Measurements from ENCODE around the gene ALG3.
A peak's percentile ranks its signal among the peaks of the same experiment; 100 is the strongest.

DNA sequence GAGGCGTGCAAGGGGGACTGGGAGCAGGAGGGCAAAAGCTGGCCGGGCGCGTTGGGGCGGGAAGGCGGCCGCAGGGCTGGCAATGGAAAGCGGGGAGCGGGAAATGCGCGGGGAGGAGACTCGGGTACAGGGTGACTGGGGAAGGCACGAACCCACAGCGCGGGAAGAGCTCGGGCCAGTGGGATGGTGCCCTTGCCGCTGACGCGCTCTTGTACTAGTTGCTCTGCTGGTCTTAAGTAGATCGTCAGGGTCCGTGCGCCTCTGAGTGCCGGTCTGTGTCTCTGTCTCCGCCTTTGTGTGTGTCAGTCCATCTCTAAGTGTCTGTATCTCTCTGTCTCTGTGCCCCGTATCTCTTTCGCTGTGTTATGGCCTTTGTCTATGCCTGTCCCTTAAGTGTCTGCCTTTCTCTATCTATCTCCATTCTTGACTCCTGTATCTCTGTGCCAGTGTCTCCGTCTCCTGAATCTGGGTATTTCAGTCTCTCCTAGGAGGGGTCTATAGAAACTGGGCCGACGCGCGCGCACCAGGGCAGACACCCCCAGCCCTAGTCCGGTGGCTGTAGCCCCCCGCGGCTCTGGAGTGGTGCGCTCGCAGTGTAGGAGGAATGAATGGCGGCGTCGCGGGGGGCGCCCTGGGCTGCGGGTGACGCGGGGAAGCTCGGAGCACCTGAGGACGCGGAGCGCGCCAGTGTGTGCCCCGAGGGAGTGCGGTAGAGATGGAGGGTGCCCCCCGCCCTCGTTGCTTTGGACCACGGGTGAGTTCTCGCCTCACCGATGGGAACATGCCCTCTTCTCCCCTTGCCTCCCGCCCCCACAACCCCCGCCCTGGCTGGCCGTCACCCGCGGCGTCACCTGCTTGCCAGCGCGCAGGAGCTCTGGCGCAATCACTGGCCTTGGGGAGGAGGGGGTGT is 13.3 kb upstream of the ALG3 start:
- TF ChIP-seq, protein P1, sequence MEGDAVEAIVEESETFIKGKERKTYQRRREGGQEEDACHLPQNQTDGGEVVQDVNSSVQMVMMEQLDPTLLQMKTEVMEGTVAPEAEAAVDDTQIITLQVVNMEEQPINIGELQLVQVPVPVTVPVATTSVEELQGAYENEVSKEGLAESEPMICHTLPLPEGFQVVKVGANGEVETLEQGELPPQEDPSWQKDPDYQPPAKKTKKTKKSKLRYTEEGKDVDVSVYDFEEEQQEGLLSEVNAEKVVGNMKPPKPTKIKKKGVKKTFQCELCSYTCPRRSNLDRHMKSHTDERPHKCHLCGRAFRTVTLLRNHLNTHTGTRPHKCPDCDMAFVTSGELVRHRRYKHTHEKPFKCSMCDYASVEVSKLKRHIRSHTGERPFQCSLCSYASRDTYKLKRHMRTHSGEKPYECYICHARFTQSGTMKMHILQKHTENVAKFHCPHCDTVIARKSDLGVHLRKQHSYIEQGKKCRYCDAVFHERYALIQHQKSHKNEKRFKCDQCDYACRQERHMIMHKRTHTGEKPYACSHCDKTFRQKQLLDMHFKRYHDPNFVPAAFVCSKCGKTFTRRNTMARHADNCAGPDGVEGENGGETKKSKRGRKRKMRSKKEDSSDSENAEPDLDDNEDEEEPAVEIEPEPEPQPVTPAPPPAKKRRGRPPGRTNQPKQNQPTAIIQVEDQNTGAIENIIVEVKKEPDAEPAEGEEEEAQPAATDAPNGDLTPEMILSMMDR (IDR thresholded peaks at IDR 0.05; ENCODE audit: insufficient read depth, low read depth, low read length), result no peak
- TF ChIP-seq EZH2 (IDR thresholded peaks at IDR 0.05; ENCODE audit: insufficient read depth, low read length), result peak; percentile 57

Measured in astrocyte (in vitro differentiated cells and primary cell).